ENCODE results near the gene ENTPD8.
"Not testable (repeated sequence)": the region's sequence is repeated elsewhere in the genome, so short reads cannot be mapped to it uniquely, and the experiment has no call there.

ENTPD8 gene

GRCh38 chr9:137452761-137453642 is 11.8 kb upstream of the ENTPD8 start:
- peak overlapping the region; percentile 54 for H3K4me3 ChIP-seq (ENCODE audit: low read length)
- TF ChIP-seq, protein P1, sequence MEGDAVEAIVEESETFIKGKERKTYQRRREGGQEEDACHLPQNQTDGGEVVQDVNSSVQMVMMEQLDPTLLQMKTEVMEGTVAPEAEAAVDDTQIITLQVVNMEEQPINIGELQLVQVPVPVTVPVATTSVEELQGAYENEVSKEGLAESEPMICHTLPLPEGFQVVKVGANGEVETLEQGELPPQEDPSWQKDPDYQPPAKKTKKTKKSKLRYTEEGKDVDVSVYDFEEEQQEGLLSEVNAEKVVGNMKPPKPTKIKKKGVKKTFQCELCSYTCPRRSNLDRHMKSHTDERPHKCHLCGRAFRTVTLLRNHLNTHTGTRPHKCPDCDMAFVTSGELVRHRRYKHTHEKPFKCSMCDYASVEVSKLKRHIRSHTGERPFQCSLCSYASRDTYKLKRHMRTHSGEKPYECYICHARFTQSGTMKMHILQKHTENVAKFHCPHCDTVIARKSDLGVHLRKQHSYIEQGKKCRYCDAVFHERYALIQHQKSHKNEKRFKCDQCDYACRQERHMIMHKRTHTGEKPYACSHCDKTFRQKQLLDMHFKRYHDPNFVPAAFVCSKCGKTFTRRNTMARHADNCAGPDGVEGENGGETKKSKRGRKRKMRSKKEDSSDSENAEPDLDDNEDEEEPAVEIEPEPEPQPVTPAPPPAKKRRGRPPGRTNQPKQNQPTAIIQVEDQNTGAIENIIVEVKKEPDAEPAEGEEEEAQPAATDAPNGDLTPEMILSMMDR (IDR thresholded peaks at IDR 0.05; ENCODE audit: insufficient read depth, low read depth, low read length, missing control alignments) = no peak
- DNase-seq (ENCODE audit: low read depth) = no peak

DNA sequence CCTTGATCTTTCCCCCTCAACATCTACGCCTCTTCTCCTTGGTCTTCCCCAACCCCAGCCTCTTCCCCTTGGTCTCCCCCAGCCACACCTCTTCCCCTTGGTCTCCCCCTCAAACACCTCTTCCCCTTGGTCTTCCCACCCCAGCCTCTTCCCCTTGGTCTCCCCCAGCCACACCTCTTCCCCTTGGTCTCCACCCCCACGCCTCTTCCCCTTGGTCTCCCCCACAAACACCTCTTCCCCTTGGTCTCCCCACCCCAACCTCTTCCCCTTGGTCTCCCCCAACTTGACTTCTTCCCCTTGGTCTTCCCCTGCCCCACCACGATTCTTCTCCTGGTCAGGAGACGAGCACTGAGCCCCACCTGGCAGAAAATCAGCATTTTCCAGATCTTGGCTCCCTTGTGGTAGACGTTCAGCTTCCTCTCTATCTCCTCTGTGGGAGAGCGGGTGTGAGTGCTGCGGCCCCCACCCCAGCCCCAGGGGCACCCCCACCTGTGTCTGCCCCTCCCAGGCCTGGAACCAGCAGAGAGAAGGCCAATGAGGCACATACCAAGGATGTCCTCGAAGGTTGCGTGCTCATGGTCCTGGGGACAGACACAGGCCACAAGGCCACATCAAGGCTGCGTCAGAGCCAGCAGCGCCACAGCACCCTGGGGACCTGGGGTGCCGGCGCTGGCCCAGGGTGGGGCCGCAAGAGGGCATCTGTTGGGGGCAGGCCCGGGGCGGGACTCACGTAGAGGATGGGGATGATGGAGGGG is 11.0 kb upstream of the ENTPD8 start:
- no peak overlapping the region for H3K4me3 ChIP-seq (ENCODE audit: low read length)
- no peak for DNase-seq (ENCODE audit: low read depth)
- TF ChIP-seq, protein P1 (IDR thresholded peaks at IDR 0.05; ENCODE audit: insufficient read depth, low read depth, low read length, missing control alignments) = no peak

GRCh38 chr9:137451264-137452005 is 10.3 kb upstream of the ENTPD8 start:
- H3K4me3 ChIP-seq (ENCODE audit: low read length); DNase-seq (ENCODE audit: low read depth): not testable (repeated sequence)

DNA sequence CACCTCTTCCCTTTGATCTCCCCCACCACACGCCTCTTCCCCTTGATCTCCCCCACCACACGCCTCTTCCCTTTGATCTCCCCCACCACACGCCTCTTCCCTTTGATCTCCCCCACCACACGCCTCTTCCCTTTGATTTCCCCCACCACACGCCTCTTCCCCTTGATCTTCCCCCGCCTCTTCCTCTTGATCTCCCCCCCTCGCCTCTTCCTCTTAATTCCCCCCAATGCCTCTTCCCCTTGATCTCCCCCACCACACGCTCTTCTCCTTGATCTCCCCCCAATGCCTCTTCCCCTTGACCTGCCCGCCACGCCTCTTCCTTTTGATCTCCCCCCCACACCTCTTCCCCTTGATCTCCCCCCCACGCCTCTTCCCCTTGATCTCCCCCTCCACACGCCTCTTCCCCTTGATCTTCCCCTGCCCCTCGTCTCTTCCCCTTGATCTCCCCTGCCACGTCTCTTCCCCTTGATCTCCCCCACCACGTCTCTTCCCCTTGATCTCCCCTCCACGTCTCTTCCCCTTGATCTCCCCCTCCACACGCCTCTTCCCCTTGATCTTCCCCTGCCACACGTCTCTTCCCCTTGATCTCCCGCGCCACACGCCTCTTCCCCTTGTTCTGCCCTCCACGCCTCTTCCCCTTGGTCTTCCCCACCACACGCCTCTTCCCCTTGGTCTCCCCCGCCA is 9.5 kb upstream of the ENTPD8 start:
- H3K4me3 ChIP-seq (ENCODE audit: low read length); DNase-seq (ENCODE audit: low read depth): not testable (repeated sequence)

GRCh38 chr9:137449931-137450538 is 8.9 kb upstream of the ENTPD8 start:
- H3K4me3 ChIP-seq (ENCODE audit: low read length) = no peak overlapping the region
- TF ChIP-seq, protein P1 (IDR thresholded peaks at IDR 0.05; ENCODE audit: insufficient read depth, low read depth, low read length, missing control alignments) = no peak
- DNase-seq (ENCODE audit: low read depth) = no peak

DNA sequence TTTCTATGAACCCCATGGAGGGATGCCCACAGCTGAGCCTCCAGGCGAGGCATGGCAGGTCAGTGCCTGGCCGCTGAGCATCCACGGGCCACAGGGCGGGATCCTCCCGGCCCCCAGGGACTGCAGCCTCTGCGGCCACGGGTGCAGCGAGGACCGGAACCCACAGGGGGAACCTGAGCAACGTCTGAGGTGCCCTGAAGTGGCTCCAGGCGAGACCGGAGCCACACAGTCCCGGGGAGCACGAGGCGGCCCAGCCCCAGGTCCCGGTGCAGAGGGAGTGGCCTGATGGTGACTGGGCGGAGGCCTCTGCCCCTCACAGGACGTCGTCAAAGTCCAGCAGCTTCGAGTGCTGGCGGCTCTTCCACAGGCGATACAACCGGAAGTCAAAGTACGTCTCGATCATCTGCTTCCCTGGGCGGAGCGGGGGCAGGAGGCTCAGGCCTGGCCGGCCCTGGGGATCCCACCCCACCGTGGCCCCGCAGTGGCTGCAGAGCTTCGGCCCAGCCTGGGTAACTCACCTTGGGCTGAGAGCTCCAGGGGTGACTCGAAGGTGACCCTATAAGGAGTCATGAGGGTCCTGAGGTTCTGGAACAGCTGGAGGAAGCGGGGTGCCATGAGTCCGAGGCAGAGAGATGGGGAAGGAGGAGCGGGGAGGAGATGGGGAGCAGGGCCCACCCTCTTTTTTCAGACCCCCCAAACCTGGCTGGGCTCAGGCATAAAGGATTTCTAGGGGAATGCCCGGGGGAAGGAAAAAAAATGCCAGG is 8.1 kb upstream of the ENTPD8 start:
- DNase-seq (ENCODE audit: low read depth) = no peak
- H3K4me3 ChIP-seq (ENCODE audit: low read length) = no peak overlapping the region
- TF ChIP-seq, protein P1 (IDR thresholded peaks at IDR 0.05; ENCODE audit: insufficient read depth, low read depth, low read length, missing control alignments) = no peak

- no peak for DNase-seq (ENCODE audit: low read depth)
- no peak overlapping the region for H3K4me3 ChIP-seq (ENCODE audit: low read length)
- TF ChIP-seq, protein P1 (IDR thresholded peaks at IDR 0.05; ENCODE audit: insufficient read depth, low read depth, low read length, missing control alignments) = no peak
These were observed 7.4 kb upstream of the ENTPD8 start for GRCh38 chr9:137448602-137448962.
